NCI-H2081 treated with DMSO at 0.1 percent for 48 hours (cell line): ENCODE data around the gene JPH4.

Source experiments
- DNase-seq: peaks from one replicate; lab custom pipeline; 2025; lab: John Stamatoyannopoulos, UW

JPH4 gene

GRCh38 chr14:23525611-23526010 lies 53.0 kb downstream of the JPH4 start:
- DNase-seq = no peak

- DNase-seq = no peak
These were observed 53.6 kb downstream of the JPH4 start for GRCh38 chr14:23524954-23525353.

GRCh38 chr14:23523229-23524016 lies 55.2 kb downstream of the JPH4 start:
- DNase-seq = no peak

- no peak for DNase-seq
These were observed 55.9 kb downstream of the JPH4 start for GRCh38 chr14:23522643-23523198.

- DNase-seq = no peak
These were observed 56.6 kb downstream of the JPH4 start for GRCh38 chr14:23521785-23522640.

- no peak for DNase-seq
These were observed 57.6 kb downstream of the JPH4 start for GRCh38 chr14:23520899-23521533.

- DNase-seq = no peak
These were observed 59.9 kb downstream of the JPH4 start for GRCh38 chr14:23518709-23519108.
